Measurements from ENCODE around the gene RSRC1.

GRCh38 chr3:158520433-158520832, 410.5 kb downstream of the RSRC1 start:
- TF ChIP-seq POLR2AphosphoS5 (IDR thresholded peaks at IDR 0.05; ENCODE audit: low read depth, low read length) = no peak
- no peak for TF ChIP-seq TAF1 (IDR thresholded peaks at IDR 0.05; ENCODE audit: borderline replicate concordance, low read depth, low read length)

Data from GM12892 (cell line).